GM04503 (cell line): ENCODE results near the gene FOXE1.

ENCODE experiments used
- DNase-seq: peaks from one replicate; pipeline ENCODE4 v3.0.0-alpha.2; 2012; ENCODE audit warnings: low read depth

FOXE1 gene

GRCh38 chr9:97848480-97849237, 4.4 kb upstream of the FOXE1 start:
- no peak for DNase-seq

GRCh38 chr9:97849980-97850379, 3.0 kb upstream of the FOXE1 start:
- DNase-seq = no peak

GRCh38 chr9:97850746-97851445, 2.1 kb upstream of the FOXE1 start:
- no peak for DNase-seq

- no peak for DNase-seq
These were observed 1.6 kb upstream of the FOXE1 start for GRCh38 chr9:97851446-97851883.

GRCh38 chr9:97852001-97852398, 1.0 kb upstream of the FOXE1 start:
- DNase-seq = no peak

- DNase-seq = no peak
These were observed 499 bp upstream of the FOXE1 start for GRCh38 chr9:97852399-97853055.

GRCh38 chr9:97853844-97854695, 1.0 kb downstream of the FOXE1 start:
- no peak for DNase-seq

GRCh38 chr9:97854696-97855485, 1.9 kb downstream of the FOXE1 start:
- no peak for DNase-seq

GRCh38 chr9:97855486-97855875, 2.5 kb downstream of the FOXE1 start:
- no peak for DNase-seq

GRCh38 chr9:97855899-97856298, 2.9 kb downstream of the FOXE1 start:
- no peak for DNase-seq

- DNase-seq = no peak
These were observed 4.0 kb downstream of the FOXE1 start for GRCh38 chr9:97856857-97857605.

- DNase-seq = no peak
These were observed 4.8 kb downstream of the FOXE1 start for GRCh38 chr9:97857606-97858392.

GRCh38 chr9:97858393-97858713, 5.3 kb downstream of the FOXE1 start:
- no peak for DNase-seq

GRCh38 chr9:97858826-97859225, 5.8 kb downstream of the FOXE1 start:
- no peak for DNase-seq

- no peak for DNase-seq
These were observed 6.3 kb downstream of the FOXE1 start for GRCh38 chr9:97859346-97859745.

- no peak for DNase-seq
These were observed 7.6 kb downstream of the FOXE1 start for GRCh38 chr9:97860451-97861147.

GRCh38 chr9:97861148-97861475, 8.1 kb downstream of the FOXE1 start:
- DNase-seq = no peak

GRCh38 chr9:97863314-97863713, 10.3 kb downstream of the FOXE1 start:
- DNase-seq = no peak

- no peak for DNase-seq
These were observed 11.4 kb downstream of the FOXE1 start for GRCh38 chr9:97864396-97864795.
